OCI-LY3 (cell line): Measurements from ENCODE around the gene SRC.

Source experiments
- CTCF ChIP-seq: fragments of 200-600, 300-600 bp; sonication (generic); IDR thresholded peaks from 2 replicates; pipeline ENCODE4 v1.5.1; 2014; ENCODE audit warnings: antibody characterized with exemption, low read length, low read depth
- EZH2phosphoT487 ChIP-seq: fragments of 200-600 bp; shearing (Covaris generic); IDR thresholded peaks from 2 replicates; pipeline ENCODE4 v1.6.1; 2018; ENCODE audit warnings: antibody characterized with exemption, mixed run types, low read depth

- TF ChIP-seq CTCF (no peak), EZH2phosphoT487 (no peak)
These were observed 2.0 kb upstream of the SRC start for GRCh38 chr20:37343994-37344355.
